ENCODE data around the gene C22orf31. TPM values are rescaled to one million over a fixed set of nuclear protein-coding genes. Genes with fewer than 3 reads are reported as not detected.

The C22orf31 gene
- total RNA-seq, 1 experiment from 2014 or later, result not detected

DNA sequence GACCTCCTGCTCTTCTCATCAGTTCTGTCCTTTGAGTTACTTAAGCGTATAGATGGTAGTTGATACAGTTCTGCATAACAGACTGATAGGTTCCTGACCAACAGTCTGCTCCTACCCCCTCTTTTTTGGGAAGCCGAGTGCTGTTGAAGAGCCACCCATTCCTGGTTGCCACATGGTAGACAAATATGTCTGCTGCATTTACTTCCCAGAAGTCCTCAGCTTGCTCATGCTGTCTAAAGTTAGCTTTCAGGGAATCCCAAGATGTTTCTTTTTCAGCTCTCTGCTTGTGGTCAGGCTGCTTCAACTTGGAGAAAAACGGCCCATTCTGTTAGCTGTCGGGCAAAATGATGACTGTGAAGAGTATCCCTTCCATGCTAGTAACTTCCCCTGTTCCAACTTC is 48.7 kb downstream of the C22orf31 start:
- peaks cover 8% of the 10 kb centered on the region; the same call in 1 of the 2 replicates for H3K79me2 ChIP-seq (ENCODE audit: insufficient read depth, low read length)
- no peaks in the 10 kb centered on the region for H3K9me2 ChIP-seq (ENCODE audit: insufficient read depth)
- H3K36me3 ChIP-seq (ENCODE audit: control insufficient read depth in 1 of 2, insufficient read depth in 2 of 2, low read length in 2 of 2), result no peaks in the 10 kb centered on the region
- peaks cover 3 to 9% of the 10 kb centered on the region in 2 experiments; a peak in 2 of 4 replicates for H3K4me1 ChIP-seq (ENCODE audit: control insufficient read depth in 1 of 2, insufficient read depth in 2 of 2, low read length in 2 of 2)
- POLR2A ChIA-PET, result no interaction called here
- H3K4me3 ChIP-seq (replicated peaks in 1 of 2; ENCODE audit: low read depth in 1 of 2, low read length in 2 of 2), result no peak overlapping the region
- H3K9ac ChIP-seq (ENCODE audit: low read length), result no peak overlapping the region
- TF ChIP-seq ELF1 (IDR thresholded peaks at IDR 0.05; ENCODE audit: borderline replicate concordance, low read depth) (no peak), EZH2phosphoT487 (IDR thresholded peaks at IDR 0.05; ENCODE audit: borderline replicate concordance) (no peak), SP1 (IDR thresholded peaks at IDR 0.05; ENCODE audit: low read depth) (no peak), CBX3 (IDR thresholded peaks at IDR 0.05; ENCODE audit: low read depth) (no peak), POLR2A (IDR thresholded peaks at IDR 0.05; ENCODE audit: borderline replicate concordance, extremely low read depth, insufficient read depth, insufficient read length) (no peak), FOSL1 (IDR thresholded peaks at IDR 0.05; ENCODE audit: low read depth) (no peak), RAD21 (IDR thresholded peaks at IDR 0.05; ENCODE audit: low read depth) (no peak), EGR1 (IDR thresholded peaks at IDR 0.05; ENCODE audit: low read depth) (no peak), EZH2 (IDR thresholded peaks at IDR 0.05) (no peak), SRF (IDR thresholded peaks at IDR 0.05; ENCODE audit: low read depth) (no peak), ZNF274 (IDR thresholded peaks at IDR 0.05; ENCODE audit: low read depth, low read length) (no peak), CEBPB (IDR thresholded peaks at IDR 0.05; ENCODE audit: low read depth) (no peak)
- TF ChIP-seq, protein P1, sequence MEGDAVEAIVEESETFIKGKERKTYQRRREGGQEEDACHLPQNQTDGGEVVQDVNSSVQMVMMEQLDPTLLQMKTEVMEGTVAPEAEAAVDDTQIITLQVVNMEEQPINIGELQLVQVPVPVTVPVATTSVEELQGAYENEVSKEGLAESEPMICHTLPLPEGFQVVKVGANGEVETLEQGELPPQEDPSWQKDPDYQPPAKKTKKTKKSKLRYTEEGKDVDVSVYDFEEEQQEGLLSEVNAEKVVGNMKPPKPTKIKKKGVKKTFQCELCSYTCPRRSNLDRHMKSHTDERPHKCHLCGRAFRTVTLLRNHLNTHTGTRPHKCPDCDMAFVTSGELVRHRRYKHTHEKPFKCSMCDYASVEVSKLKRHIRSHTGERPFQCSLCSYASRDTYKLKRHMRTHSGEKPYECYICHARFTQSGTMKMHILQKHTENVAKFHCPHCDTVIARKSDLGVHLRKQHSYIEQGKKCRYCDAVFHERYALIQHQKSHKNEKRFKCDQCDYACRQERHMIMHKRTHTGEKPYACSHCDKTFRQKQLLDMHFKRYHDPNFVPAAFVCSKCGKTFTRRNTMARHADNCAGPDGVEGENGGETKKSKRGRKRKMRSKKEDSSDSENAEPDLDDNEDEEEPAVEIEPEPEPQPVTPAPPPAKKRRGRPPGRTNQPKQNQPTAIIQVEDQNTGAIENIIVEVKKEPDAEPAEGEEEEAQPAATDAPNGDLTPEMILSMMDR (IDR thresholded peaks at IDR 0.05 in 2 of 3, conservative IDR thresholded peaks at IDR 0.05 in 1 of 3; ENCODE audit: borderline replicate concordance in 1 of 3, insufficient read depth in 1 of 3, low read depth in 2 of 3, low read length in 2 of 3), result no peak
- TF ChIP-seq, protein P2, sequence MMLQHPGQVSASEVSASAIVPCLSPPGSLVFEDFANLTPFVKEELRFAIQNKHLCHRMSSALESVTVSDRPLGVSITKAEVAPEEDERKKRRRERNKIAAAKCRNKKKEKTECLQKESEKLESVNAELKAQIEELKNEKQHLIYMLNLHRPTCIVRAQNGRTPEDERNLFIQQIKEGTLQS (IDR thresholded peaks at IDR 0.05), result no peak
- TF ChIP-seq, protein P3, sequence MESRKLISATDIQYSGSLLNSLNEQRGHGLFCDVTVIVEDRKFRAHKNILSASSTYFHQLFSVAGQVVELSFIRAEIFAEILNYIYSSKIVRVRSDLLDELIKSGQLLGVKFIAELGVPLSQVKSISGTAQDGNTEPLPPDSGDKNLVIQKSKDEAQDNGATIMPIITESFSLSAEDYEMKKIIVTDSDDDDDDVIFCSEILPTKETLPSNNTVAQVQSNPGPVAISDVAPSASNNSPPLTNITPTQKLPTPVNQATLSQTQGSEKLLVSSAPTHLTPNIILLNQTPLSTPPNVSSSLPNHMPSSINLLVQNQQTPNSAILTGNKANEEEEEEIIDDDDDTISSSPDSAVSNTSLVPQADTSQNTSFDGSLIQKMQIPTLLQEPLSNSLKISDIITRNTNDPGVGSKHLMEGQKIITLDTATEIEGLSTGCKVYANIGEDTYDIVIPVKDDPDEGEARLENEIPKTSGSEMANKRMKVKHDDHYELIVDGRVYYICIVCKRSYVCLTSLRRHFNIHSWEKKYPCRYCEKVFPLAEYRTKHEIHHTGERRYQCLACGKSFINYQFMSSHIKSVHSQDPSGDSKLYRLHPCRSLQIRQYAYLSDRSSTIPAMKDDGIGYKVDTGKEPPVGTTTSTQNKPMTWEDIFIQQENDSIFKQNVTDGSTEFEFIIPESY (IDR thresholded peaks at IDR 0.05; ENCODE audit: extremely low read depth, insufficient replicate concordance, low read length), result no peak
- DNase-seq (ENCODE audit: low read depth, low spot score), result no peak
- H4K20me1 ChIP-seq (ENCODE audit: insufficient read depth), result no peaks in the 10 kb centered on the region
- intact Hi-C loops (cut with micrococcal nuclease), result no loop called here
- CTCF ChIA-PET, result no interaction called here
- no peak for ATAC-seq
- no peak overlapping the region for H3K4me2 ChIP-seq (ENCODE audit: low read length)
- no peaks in the 10 kb centered on the region for H3K27me3 ChIP-seq (ENCODE audit: insufficient read depth, low read length)
- H3K27ac ChIP-seq (ENCODE audit: low read depth, low read length), result no peak overlapping the region
- BruUV-seq (replicated peaks), result no TSS peak
- H3K9me3 ChIP-seq (ENCODE audit: control insufficient read depth in 1 of 2, insufficient read depth in 1 of 2, low read depth in 1 of 2, low read length in 2 of 2), result no peaks in the 10 kb centered on the region
- no peak overlapping the region for H2AFZ ChIP-seq (ENCODE audit: low read depth, low read length, poor library complexity, severe bottlenecking)
- RAD21 ChIA-PET (ENCODE audit: low non-redundant PET in 1 of 2, low total read pairs in 2 of 2, uncharacterized antibody in 2 of 2, unreplicated experiment in 2 of 2), result no interaction called here

Data from HCT116 (cell line).